ENCODE measurements around the gene NPR2. TPM values are rescaled to one million over a fixed set of nuclear protein-coding genes. Genes with fewer than 3 reads are reported as not detected.

NPR2 gene
- total and polyA plus RNA-seq, 2 of the 13 experiments (the other 11 are each of a cell fraction or from before 2014, with no cell fraction given) = 7.4 to 9.4 TPM

- TF ChIP-seq ATF2 (CRISPR knock-in tag; IDR thresholded peaks at IDR 0.05) = peak; percentile 75; the same call in 1 of the 2 replicates
- no peak for TF ChIP-seq KLF6 (CRISPR knock-in tag; IDR thresholded peaks at IDR 0.05)
- 0 out of 2 replicates have a peak, but pooled peaks have one; percentile 23 for TF ChIP-seq TFE3 (CRISPR knock-in tag; IDR thresholded peaks at IDR 0.05)
- TF ChIP-seq ZNF274 (CRISPR knock-in tag; IDR thresholded peaks at IDR 0.05) = peak; percentile 50; the same call in 1 of the 2 replicates
- TF ChIP-seq PPARG (CRISPR knock-in tag; conservative IDR thresholded peaks at IDR 0.05) = peak; percentile 70; the same call in 1 of the 2 replicates
- no peak for TF ChIP-seq IRF9 (CRISPR knock-in tag; IDR thresholded peaks at IDR 0.05; ENCODE audit: borderline replicate concordance)
- 0 out of 2 replicates have a peak, but pooled peaks have one; percentile 15 for TF ChIP-seq FOXC1 (CRISPR knock-in tag; IDR thresholded peaks at IDR 0.05; ENCODE audit: borderline replicate concordance)
- no peak for TF ChIP-seq ZNF800 (CRISPR knock-in tag; IDR thresholded peaks at IDR 0.05)
- no peak for TF ChIP-seq ZNF44 (CRISPR knock-in tag; IDR thresholded peaks at IDR 0.05)
- peak; percentile 74 for TF ChIP-seq BORCS8-MEF2B (CRISPR knock-in tag; IDR thresholded peaks at IDR 0.05)
- peak; percentile 88 for TF ChIP-seq ELF1 (CRISPR knock-in tag; IDR thresholded peaks at IDR 0.05)
- TF ChIP-seq DMAP1 (CRISPR knock-in tag; IDR thresholded peaks at IDR 0.05) = peak; percentile 57; the same call in 1 of the 2 replicates
- TF ChIP-seq NFE2L2 (IDR thresholded peaks at IDR 0.05; ENCODE audit: low read length) = no peak
- no peak for TF ChIP-seq ZNF382 (CRISPR knock-in tag; IDR thresholded peaks at IDR 0.05; ENCODE audit: borderline replicate concordance)
- TF ChIP-seq ZNF224 (CRISPR knock-in tag; IDR thresholded peaks at IDR 0.05) = no peak
- peak; percentile 78 for TF ChIP-seq NR2C2 (CRISPR knock-in tag; IDR thresholded peaks at IDR 0.05; ENCODE audit: borderline replicate concordance)
- TF ChIP-seq ZNF619 (CRISPR knock-in tag; IDR thresholded peaks at IDR 0.05) = no peak
- no peak for TF ChIP-seq ZBTB38 (CRISPR knock-in tag; IDR thresholded peaks at IDR 0.05)
- TF ChIP-seq SIX1 (CRISPR knock-in tag; IDR thresholded peaks at IDR 0.05; ENCODE audit: borderline replicate concordance) = no peak
- TF ChIP-seq SIN3A (IDR thresholded peaks at IDR 0.05; ENCODE audit: borderline replicate concordance, low read depth, low read length) = peak; percentile 81; the same call in 1 of the 2 replicates
- no peak for TF ChIP-seq ZC3H13 (CRISPR knock-in tag; IDR thresholded peaks at IDR 0.05)
- no peak for TF ChIP-seq HNRNPL (IDR thresholded peaks at IDR 0.05; ENCODE audit: low read depth, low read length)
- peak; percentile 91 for TF ChIP-seq PHF20 (CRISPR knock-in tag; IDR thresholded peaks at IDR 0.05)
- peak; percentile 91 for TF ChIP-seq GATAD1 (CRISPR knock-in tag; IDR thresholded peaks at IDR 0.05)
- TF ChIP-seq STAG1 (CRISPR knock-in tag; IDR thresholded peaks at IDR 0.05) = no peak
- peak; percentile 26; the same call in 1 of the 2 replicates for TF ChIP-seq THYN1 (CRISPR knock-in tag; IDR thresholded peaks at IDR 0.05; ENCODE audit: borderline replicate concordance, low read depth)
- 0 out of 2 replicates have a peak, but pooled peaks have one; percentile 39 for TF ChIP-seq TBX2 (CRISPR knock-in tag; IDR thresholded peaks at IDR 0.05; ENCODE audit: borderline replicate concordance)
Observed at GRCh38 chr9:35812025-35812602, 20.7 kb downstream of the NPR2 start, which contains the start of gene SPAG8 (continued).
